Stomach smooth muscle (tissue), 2 donors: ENCODE measurements around the gene CUEDC1.
"Not testable (repeated sequence)": the region's sequence is repeated elsewhere in the genome, so short reads cannot be mapped to it uniquely, and the experiment has no call there.

ENCODE experiments used
- H3K27ac ChIP-seq: one replicate; pipeline ENCODE4 v1.7.0; 2013; ENCODE audit warnings: mild to moderate bottlenecking, low read length, inconsistent platforms
- H3K27me3 ChIP-seq, 2 donors: one replicate each; pipeline ENCODE4 v1.7.0; 2013; ENCODE audit warnings: low read length in 2 of 2; ENCODE audit not compliant: insufficient read depth in 2 of 2, control insufficient read depth in 1 of 2
- H3K36me3 ChIP-seq, 2 donors: one replicate each; pipeline ENCODE4 v1.7.0; 2013; ENCODE audit warnings: low read length in 2 of 2; ENCODE audit not compliant: control insufficient read depth in 2 of 2, insufficient read depth in 2 of 2
- H3K4me1 ChIP-seq: one replicate; pipeline ENCODE4 v1.7.0; 2013; ENCODE audit warnings: low read length; ENCODE audit not compliant: control insufficient read depth, insufficient read depth
- H3K4me3 ChIP-seq, 2 donors: one replicate each; pipeline ENCODE4 v1.7.0; 2013; ENCODE audit warnings: low read length in 2 of 2
- H3K9ac ChIP-seq, 2 donors: one replicate each; pipeline ENCODE4 v1.7.0; 2013; ENCODE audit warnings: low read length in 2 of 2, mild to moderate bottlenecking in 1 of 2
- H3K9me3 ChIP-seq, 2 donors: one replicate each; pipeline ENCODE4 v1.7.0; 2013; ENCODE audit warnings: low read length in 2 of 2; ENCODE audit not compliant: control insufficient read depth in 2 of 2
- donor health status: healthy.
- donor health status: Pancreatic carcinoma.

Gene CUEDC1

DNA sequence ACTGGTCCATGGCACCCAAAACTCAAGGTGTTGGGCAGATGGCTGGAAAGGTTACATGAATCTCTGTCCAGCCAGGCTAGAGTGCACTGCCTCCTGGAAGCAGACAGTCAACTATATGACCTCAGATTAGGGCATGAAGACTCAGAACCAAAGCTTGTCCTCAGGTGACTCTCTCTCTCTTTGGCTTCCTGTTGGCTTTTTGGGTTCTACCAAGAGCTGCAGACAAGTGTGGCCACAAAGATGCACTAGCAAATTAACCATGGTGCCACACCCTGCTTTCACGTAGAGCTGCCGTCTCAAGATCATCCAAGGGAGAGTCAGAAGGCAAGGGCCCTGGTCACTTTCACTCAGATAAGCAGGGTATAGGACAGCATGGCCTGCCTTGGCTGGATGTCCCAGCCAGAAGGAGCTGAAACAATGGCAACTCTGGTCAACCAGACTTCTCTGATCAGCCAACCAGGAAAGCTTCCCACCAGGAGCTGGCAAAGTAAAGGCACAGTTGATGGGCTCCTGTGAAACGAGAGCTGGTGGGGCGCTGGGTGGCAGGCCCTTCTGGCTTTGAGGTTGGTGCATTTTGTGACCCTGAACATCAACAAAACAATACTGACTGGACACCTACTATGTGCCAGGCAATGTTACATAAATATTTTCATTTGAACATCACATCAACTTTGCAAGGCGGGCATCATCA is 31.9 kb downstream of the CUEDC1 start:
- H3K4me3 ChIP-seq = no peak overlapping the region
- H3K4me1 ChIP-seq = peaks cover 89% of the 10 kb centered on the region
- peaks cover 0 to 2% of the 10 kb centered on the region in 2 donors for H3K36me3 ChIP-seq
- no peaks in the 10 kb centered on the region for H3K27me3 ChIP-seq
- peak overlapping the region; percentile 98 for H3K27ac ChIP-seq
- H3K9ac ChIP-seq = no peak overlapping the region
- no peaks in the 10 kb centered on the region for H3K9me3 ChIP-seq

GRCh38 chr17:57922745-57923144 is 32.5 kb downstream of the CUEDC1 start:
- not testable (repeated sequence) for H3K4me3 ChIP-seq, H3K27me3 ChIP-seq, H3K36me3 ChIP-seq, H3K9me3 ChIP-seq
- H3K4me1 ChIP-seq = peaks cover 89% of the 10 kb centered on the region
- peak overlapping the region in 1 of 2 donors; percentile 70 for H3K9ac ChIP-seq
- H3K27ac ChIP-seq = peak overlapping the region; percentile 98

GRCh38 chr17:57920916-57921703 is 34.1 kb downstream of the CUEDC1 start:
- Histone ChIP-seq H3K4me1 (peaks cover 89% of the 10 kb centered on the region), H3K4me3 (peak overlapping the region in 1 of 2 donors; percentile 29)

GRCh38 chr17:57919918-57920317 is 35.3 kb downstream of the CUEDC1 start:
- H3K4me1 ChIP-seq = peaks cover 88% of the 10 kb centered on the region

More at GRCh38 chr17:57920916-57921703, 34.1 kb downstream of the CUEDC1 start:
- Histone ChIP-seq H3K9ac (peak overlapping the region; percentile 70 to 76), H3K27ac (peak overlapping the region; percentile 98), H3K27me3 (no peaks in the 10 kb centered on the region), H3K36me3 (peaks cover 0 to 2% of the 10 kb centered on the region in 2 donors), H3K9me3 (no peaks in the 10 kb centered on the region)

GRCh38 chr17:57918017-57918895 is 37.0 kb downstream of the CUEDC1 start:
- H3K36me3 ChIP-seq = no peaks in the 10 kb centered on the region
- no peak overlapping the region for H3K4me3 ChIP-seq
- H3K27me3 ChIP-seq = no peaks in the 10 kb centered on the region
- peak overlapping the region; percentile 98 for H3K27ac ChIP-seq
- H3K9me3 ChIP-seq = no peaks in the 10 kb centered on the region
- peak overlapping the region; percentile 1 to 51 for H3K9ac ChIP-seq
- H3K4me1 ChIP-seq = peaks cover 93% of the 10 kb centered on the region

More at GRCh38 chr17:57919918-57920317, 35.3 kb downstream of the CUEDC1 start:
- H3K27me3 ChIP-seq = no peaks in the 10 kb centered on the region
- peaks cover 0 to 2% of the 10 kb centered on the region in 2 donors for H3K36me3 ChIP-seq
- H3K9ac ChIP-seq = peak overlapping the region in 1 of 2 donors; percentile 1
- H3K9me3 ChIP-seq = no peaks in the 10 kb centered on the region
- no peak overlapping the region for H3K4me3 ChIP-seq
- H3K27ac ChIP-seq = peak overlapping the region; percentile 98

DNA sequence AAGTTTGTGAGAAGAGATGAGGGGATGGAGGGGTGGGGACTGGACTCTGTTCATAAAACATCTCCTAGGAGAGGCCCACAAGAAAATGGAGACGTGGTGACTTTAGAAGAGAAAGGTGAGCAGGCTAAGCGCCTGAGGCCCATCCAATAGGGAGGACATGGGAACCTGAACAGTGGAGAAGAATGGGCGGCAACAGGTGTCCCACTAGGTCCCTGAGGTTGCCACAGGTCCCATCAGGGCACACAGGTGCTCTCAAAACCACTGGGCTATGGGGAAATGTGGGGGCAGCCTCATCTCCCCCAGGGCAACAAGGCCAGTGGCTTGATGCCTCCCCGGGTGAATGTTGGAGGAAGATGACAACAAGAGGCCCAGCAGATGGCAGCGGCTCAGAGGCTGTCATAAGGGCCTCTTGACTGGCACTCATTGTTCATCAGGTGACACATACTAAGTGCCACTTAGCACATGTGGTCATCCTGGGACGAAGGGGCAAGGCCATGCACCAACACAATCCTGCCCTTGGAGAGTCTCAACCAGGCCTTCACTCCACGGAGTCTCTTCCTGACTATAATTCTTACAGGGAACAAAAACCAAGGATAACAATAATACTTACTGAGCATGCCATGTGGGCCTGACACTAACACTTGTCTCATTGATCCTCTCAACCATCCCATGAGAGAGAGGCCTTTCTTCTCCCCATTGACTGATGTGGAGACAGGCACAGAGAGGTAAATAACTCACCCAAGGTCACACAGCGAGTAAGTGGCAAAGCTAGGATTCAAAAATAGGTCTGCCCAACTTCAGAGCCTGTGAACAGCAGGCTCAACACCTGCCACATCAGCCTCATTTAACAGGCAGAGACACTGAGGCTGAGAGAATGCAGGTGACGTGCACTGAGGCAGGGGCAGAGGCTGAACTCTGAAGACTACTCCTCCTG is 38.0 kb downstream of the CUEDC1 start:
- Histone ChIP-seq H3K27ac (peak overlapping the region; percentile 98), H3K4me3 (peak overlapping the region in 1 of 2 donors; percentile 8), H3K36me3 (no peaks in the 10 kb centered on the region), H3K27me3 (no peaks in the 10 kb centered on the region), H3K4me1 (peaks cover 91% of the 10 kb centered on the region), H3K9ac (peak overlapping the region; percentile 16 to 51), H3K9me3 (no peaks in the 10 kb centered on the region)

DNA sequence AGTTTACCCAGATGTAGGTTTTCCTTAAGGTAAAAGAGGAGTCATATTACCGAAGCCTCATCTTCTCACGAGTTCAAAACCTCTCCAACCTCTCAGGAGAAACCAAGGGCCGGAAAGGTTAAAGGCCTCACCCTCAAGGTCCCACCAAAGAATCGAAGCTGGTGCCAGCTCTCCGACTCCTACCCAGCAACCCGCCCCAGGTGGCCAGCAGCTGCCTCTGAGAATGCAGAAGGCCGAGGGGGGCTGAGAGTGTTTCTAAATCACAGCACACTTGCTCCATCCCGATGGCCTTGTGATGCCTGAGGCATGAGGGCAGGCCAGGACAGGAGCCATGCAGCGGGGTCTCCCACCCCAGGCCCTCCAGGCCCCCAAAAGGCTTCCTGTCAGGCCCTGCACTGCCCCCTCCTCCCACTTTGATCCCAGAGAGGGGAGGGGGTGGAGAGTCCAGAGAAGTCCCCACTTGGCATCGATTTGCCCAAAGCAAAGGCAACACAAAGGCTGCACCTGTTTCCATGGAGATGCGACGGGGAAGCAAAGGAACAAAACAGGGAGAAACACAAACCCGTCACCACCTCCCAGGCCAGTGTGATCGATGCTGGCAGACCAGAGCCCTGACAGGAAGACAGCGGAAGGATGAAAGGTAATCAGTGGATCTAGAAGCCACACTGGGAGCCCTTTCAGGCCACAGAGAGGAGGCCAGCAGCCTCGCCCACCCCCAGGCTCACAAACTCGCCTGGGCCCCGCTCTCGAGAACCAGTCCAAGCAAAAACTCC is 39.0 kb downstream of the CUEDC1 start:
- peak overlapping the region; percentile 98 for H3K27ac ChIP-seq
- peak overlapping the region; percentile 16 to 51 for H3K9ac ChIP-seq
- no peaks in the 10 kb centered on the region for H3K36me3 ChIP-seq
- no peaks in the 10 kb centered on the region for H3K27me3 ChIP-seq
- no peaks in the 10 kb centered on the region for H3K9me3 ChIP-seq
- peak overlapping the region in 1 of 2 donors; percentile 8 for H3K4me3 ChIP-seq
- peaks cover 89% of the 10 kb centered on the region for H3K4me1 ChIP-seq

DNA sequence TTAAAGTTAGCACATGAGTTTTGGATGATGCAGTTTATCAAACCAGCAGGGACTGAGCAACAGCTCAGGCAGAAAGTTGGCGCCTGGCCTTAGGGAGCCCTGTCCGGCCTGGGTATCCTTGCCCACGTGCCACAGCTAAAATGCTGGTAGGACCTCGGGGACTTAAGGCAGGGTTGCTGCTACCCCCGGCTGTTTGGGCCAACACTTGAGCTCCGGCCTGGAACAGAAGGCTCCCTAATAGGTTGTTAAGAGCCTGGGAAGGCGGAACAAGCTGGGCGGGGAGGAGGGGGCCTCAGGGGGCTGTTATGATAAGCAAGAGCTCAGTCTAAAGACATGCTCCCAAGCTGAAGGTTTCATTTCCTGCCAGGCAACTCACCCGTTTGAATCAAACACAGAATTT is 39.7 kb downstream of the CUEDC1 start:
- no peaks in the 10 kb centered on the region for H3K9me3 ChIP-seq
- H3K36me3 ChIP-seq = no peaks in the 10 kb centered on the region
- no peak overlapping the region for H3K4me3 ChIP-seq
- no peaks in the 10 kb centered on the region for H3K27me3 ChIP-seq
- H3K9ac ChIP-seq = peak overlapping the region in 1 of 2 donors; percentile 21
- peaks cover 86% of the 10 kb centered on the region for H3K4me1 ChIP-seq
- peak overlapping the region; percentile 98 for H3K27ac ChIP-seq
